Stimulated activated CD4-positive, alpha-beta T cell treated with anti-CD3 and anti-CD28 coated beads, Interleukin-1b, Interleukin-23, amount 100 ng/mL, for 24 hours (primary cell): ENCODE data around the gene LRRC7.

Experiments used
- DNase-seq, 4 experiments: peaks; one replicate each; pipeline ENCODE4 v3.0.0-alpha.2; 2020; ENCODE audit warnings: low read depth in 4 of 4, low spot score in 1 of 4

The LRRC7 gene

DNA sequence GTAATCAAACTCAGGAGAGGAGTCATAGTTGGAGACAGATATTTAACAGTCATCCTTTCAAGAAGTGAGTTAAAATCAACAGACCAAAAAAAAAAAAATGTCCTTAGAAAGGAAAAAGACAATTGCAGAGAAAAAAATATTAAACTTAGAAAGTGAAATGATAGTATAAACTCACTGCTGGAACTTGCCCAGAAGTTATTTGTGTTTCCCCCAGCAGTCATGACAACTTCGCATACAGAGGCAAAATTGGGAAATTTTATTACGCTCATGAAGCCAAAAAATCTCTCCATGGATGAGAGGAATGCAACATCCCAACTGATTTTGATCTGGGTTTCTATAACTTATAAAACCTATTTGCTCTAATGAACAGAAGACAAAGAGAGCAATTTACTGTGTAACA is 198.2 kb downstream of the LRRC7 start:
- DNase-seq: no peak

DNA sequence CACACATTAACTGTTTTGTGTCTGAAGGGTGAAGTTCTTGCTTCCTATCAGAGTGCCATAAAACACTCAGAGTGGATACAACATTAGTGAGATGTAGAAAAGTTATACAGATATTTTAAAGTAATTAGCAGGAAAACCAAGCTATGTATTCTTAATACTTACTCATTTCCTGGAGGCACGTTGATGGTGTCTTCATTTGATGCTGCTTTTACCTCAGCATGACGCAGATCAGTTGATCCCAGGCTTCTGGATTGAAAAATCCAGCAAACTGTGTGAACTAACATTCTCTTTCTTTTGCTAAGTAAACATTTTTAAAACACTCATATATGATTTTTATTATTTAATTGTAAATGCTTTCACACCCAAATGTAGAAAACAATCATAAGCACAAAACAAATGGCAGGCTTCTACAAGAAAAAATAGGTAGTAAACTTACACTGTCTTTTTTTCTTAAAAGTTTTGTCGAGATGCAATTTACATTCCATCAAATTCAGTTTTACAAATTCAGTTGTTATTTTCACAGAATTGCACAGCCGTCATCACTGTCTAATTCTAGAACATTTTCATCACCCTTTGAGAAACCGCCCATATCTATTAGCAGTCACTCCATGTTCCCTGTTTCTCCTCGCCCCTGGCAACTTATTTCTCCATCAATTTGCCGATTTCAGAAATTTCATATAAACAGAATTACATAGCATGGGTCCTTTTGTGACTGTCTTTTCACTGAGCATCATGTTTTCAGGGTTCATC is 198.9 kb downstream of the LRRC7 start:
- DNase-seq: no peak

DNA sequence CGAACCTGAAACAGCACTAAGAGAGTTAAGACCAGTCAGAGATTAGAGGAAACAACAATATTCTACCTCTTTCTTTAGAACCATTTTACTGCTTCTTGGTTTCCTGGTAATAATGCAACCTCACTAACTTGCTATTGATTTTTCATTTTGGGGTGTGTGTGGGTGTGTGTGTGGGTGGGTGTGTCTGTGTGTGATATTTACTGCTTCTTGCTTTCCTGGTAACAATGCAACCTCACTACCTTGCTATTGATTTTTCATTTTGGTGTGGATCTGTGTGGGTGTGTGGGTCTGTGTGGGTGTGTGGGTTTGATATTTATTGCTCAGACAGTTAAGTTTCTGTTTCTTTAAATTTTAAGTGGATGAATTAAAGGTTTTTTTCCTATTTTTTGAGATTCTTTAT is 208.8 kb downstream of the LRRC7 start:
- DNase-seq: no peak

DNA sequence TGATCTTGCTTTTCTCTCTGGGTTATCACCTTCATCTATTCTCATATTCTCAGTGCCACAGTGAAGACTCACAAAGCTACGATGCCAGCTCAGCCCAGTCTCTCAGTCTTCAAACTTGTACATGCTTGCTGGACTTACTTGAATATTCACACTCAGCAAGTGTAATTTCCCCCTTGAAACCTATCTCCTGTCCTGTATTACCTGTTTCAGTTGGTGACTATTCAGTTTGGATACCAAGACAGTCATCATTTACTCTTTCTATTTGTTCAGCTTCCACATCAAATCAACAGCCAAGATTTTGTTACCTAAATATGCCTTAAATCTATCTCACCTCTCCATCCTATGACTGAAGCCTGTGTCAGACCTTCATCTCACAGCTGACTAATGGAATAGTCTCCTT is 209.7 kb downstream of the LRRC7 start:
- no peak for DNase-seq

DNA sequence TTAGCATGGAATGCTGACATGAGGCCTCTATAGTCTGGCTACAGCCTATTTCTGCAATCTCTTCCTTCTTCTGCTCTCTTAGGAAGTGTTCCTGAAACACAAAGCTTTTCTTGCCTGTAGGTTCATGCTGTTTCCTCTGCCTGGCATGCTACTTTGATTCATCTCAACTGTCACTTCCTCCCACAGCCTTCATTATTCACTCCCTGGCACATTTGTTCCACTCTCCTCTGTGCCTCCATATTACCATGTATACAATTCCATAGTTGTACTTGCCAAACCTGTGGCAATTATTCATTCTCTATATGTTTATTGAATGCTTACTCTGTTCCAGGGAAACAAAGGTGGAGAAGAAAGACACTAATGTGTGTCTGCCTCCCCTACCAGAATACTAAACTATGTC is 210.2 kb downstream of the LRRC7 start:
- no peak for DNase-seq

DNA sequence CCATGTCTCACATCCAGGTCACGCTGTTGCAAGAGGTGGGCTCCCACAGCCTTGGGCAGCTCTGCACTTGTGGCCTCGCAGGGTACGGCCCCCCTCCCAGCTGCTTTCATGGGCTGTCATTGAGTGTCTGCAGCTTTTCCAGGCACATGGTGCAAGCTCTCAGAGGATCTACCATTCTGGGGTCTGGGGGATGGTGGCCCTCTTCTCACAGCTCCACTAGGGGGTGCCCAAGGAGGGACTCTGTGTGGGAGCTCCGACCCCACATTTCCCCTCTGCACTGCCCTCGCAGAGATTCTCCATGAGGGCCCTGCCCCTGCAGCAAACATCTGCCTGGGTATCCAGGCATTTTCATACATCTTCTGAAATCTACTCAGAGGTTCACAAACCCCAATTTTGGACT is 219.4 kb downstream of the LRRC7 start:
- no peak for DNase-seq

DNA sequence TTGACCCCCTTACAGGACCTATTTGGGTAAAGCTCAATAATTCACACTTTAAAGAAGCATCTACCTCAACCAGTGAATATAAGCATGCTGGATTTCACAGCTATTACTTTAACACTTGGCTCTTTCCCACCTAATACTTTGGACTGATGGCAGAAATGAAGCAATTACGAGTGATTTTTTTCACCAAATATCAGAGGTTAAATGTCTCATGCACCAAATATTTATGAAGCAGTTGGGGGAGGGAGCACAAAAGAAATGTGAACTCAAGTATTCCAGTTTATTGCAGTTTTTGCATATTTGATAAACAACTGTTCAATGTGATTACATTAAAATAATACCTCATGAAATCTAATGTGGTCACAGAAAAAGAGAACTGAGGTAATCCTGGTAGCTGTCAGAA is 223.6 kb downstream of the LRRC7 start:
- DNase-seq: no peak

DNA sequence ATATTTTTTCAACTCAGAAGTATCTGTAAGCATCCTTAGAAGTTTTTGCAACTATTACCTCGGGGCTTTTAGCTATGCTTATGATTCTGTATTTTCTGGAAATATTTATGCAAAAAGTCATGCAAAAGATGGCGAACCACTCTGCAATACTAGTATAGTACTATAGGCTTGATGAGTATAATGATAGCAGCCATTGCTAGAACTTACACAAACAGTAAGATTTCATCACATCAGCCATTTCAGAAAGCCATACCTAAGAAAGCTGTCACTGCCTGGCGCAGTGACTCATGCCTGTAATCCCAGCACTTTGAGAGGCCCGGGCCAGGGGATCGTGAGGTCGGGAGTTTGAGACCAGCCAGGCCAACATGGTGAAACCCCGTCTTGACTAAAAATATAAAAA is 227.1 kb downstream of the LRRC7 start:
- no peak for DNase-seq

DNA sequence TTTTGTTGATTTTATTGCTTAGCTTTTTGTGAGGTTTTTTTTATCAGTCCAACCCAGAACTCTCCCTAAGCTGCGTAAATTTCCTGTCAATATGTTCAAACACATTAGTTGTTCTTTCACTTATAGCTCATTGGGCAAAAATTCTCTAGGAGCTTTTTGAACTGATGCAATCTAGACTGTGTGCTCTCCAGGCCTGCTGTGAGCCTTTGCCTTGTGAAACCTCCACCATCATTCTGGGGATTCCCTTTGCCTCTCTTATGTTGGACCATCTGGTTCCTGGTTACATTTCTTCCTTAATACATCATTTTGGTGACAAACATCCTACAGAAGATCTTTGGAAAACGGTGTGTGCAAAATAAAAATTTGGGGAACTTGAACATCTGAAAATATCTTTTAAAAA is 247.2 kb downstream of the LRRC7 start:
- no peak for DNase-seq

DNA sequence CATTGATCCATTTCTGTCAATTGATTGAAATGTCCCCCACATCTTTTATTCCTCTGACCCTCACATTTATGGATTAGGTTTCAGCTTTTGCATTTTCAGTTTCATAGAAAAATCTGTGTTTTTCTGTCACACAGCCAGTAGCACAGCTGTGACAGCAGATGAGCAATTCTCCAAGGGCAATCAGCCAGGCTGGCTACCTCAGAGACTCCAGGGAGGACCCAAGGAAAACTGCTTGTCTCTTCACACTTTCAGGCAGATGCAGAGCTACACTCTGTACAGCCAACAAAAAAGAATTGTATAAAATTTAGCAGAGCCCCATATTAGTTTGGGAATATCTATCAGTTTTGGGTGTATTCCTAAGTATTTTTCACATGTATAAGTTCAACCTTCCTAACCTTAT is 257.2 kb downstream of the LRRC7 start:
- DNase-seq: no peak

DNA sequence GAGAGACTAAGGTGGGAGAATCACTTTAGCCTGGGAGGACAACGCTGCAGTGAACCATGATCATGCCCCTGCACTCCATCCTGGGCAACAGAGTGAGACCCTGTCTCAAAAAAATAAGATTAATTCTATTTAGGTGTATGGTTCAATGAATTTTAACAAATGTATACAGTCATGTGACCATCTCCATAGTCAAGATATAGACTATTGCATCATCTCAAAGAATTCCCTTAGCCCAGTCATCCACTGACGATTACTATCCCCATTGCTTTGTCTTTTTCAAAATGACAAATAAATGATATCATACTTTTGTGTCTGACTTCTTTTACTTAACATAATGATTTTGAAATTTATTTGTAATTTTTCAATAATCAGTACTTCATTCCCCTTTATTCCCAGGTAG is 260.0 kb downstream of the LRRC7 start:
- no peak for DNase-seq

DNA sequence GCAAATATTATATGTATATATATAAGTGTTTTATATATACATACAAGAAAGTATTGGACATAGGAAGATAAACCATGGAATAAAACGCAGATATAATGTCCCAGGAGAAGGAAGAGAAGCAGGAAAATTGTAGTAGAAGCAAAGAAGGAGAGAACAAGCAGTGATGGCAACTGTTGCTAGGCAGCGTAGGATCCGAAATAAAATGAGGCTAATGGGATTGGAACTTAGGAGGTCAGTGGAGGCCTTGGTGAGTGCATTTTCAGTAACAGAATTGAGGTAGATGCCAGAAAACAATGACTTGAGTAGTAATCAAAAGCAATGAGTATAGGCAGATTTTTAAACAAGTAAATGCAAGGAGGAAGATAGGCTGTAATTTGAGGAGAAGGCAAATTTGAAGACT is 265.8 kb downstream of the LRRC7 start:
- DNase-seq: no peak

DNA sequence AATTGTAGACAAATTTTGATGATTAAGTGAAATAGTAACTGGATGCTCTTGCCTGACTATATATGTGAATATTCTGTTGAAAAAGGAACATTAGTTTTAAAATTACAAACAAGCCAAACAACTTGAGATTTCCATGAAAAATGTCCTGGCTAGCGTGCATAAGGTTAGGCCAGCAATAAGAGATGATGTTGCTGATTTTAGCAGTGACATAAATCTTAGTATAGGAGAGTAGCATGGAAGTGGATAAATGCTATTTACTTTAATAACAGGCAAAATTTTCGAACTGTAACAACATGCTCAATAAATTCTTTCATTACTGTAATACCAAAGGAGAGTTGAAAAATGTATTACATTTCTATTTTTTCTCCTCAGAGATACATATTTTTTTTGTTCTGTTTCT is 266.6 kb downstream of the LRRC7 start:
- DNase-seq: no peak

DNA sequence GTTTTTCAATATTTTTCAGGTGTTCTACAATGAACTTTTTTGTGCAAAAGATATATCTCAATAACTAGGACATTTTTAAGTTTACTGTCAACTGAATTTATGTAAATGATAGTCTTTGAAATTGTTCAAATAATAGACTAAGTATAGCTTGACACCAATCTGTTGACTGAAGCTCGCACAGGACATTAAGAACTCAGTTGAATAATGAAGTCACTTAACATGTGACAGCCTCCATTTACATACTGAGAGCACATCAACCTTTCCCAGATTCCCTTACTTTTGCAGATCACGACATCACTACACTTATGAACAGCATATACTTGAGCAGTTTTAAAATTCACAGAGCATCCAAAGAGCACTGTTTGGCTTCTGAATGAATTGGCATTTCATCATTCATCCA is 268.2 kb downstream of the LRRC7 start:
- no peak for DNase-seq

DNA sequence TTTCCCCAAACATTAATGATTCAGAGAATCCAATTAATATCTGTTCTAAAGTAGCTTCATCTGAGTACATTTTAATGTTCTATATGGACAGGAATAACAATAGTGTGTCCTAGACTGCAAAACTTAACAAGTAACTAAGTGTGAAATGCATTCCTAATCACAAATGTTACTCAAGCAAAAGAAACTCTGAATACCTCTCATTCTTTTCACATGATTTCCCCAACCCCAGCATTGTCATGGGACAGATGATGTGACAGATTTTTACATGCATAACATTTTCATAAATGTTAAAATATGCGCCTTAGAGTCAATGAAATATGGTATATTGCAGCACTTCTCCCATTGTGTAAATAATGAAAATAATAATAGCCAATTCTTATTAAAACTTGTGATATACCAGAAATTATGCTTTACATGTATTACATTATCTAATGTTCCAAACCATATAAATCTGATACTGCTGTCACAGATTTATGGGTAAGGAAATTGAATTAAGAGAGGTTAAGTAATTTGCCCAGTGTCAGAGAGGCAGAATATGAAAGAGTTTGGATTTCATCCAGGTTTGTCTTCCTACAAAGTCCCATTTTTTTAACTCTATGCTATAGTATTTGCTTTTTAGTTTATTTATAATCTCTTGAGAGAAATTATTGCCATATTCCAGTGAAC is 269.4 kb downstream of the LRRC7 start:
- no peak for DNase-seq

DNA sequence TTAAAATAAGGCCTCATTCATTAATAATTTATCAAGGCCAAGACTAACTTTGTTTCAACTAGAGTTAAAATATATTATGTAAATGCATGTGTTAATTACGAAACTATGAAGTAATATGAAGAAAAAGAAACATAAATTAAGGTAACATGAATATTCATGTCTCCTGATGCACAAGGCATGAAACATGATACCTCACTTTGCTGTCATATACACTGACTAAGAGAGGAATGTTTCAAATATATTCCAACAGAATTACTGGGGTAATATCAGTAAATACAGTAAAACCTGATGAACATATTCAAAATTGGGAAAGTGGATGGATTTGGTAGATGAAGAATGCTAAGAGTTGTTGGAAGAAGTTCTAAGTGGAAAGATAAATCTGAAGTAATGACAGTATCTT is 274.6 kb downstream of the LRRC7 start:
- DNase-seq: no peak

DNA sequence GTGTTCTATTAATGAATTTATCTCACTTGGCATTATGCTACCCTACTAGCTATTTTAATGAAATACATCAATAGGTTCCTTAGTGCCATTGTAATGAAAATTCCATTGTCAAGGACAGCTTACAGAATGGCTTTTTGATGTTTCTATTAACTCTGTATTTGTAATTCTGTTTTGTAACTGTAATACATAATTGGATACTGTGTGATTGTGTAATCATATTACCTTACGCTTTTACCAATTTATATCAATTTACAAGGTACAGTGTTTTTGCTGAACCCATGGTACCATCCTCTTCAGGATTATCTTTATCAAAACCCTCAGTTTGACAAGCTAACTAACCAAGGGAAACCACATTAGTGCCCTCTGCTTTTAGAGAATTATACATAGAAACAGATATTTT is 277.9 kb downstream of the LRRC7 start:
- DNase-seq: no peak

DNA sequence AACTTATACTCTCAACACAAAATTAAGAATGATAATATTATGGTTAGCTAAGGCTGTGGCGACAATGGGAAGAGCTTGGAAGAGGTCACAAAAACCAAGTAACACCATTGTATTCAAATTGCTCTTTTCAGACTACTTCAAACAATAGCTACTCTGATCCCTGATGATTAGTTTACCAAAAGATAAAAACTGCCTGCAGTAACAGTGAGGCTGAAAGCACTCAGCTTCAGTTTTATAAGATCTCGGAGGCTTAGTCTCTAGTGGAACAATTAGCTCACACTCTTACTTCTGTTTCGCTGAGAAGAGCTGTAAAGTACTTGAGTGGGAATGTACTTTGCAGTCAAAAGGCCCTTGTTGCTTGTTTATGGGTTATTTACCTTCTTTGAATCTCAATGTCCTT is 278.5 kb downstream of the LRRC7 start:
- no peak for DNase-seq

DNA sequence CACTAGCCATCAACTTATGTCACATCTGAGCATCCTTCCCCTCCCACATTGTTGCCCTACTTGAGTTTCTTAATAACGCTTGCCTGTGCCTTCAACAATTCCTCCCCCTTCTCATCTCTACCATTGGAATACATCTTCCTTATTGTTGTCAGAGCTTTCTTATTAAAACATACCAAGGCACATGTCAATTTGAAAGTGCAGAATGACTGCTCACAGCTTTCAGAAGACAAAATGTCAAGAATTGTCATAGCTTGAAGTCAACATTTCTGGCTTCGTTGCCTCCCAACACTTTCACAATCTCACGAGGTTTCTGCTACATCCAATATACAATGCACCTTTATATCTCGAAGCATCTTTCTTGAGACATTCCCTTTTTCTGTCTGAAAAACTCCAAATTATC is 279.9 kb downstream of the LRRC7 start:
- no peak for DNase-seq

DNA sequence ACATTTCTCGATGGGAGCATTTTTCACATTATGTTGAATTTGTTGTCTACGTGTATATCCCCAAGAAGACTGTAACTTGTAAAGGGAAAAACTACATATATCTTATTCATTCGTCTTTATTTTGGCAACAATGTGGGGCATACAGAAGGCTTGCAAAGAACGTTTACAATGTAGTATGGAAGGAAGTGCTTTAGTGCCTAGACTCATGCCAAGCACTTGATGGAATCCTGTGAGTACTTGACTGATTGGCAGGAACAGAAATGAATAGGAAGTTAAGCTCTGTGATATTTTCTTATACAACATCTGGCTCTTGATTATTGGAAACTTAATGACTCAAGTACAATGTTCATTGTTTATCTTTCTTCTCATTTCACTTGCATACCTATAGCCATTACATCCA is 284.4 kb downstream of the LRRC7 start:
- no peak for DNase-seq

DNA sequence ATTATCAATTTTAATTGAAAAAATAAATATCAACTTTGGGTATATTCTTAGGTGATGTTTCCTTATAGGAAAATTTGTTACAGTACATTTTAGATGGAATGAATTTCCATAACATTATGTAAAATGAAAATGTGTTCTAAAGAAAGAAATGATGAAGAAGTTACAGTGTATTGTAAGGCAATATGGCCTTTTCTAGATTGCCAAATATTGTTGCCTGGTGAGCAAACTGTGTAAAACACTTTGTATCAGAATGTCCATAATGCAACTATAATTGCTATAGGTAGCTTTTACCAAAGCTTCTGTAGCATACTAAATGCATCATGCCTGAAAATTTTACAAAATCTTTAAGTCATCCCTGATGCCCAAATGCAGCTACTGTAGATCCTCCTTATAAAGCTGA is 285.0 kb downstream of the LRRC7 start:
- no peak for DNase-seq

DNA sequence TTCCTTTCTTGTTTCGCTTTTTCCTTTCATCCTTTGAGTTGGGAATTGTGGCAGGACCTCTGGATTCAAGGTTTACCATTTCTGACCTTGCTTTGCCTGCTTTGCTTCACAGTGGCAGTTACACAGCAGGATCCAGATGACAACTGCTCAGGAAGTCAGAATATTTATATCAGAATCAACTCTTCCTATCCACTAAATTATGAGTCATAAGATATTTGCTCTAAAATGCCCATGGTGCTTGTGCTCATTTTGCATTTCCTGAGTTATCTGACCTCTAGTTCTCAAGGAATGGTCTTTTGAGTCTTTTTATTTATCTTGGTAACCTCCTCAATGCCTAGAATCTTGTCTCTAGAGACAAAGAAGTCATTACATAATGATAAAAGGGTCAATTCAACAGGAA is 290.8 kb downstream of the LRRC7 start:
- DNase-seq: no peak

DNA sequence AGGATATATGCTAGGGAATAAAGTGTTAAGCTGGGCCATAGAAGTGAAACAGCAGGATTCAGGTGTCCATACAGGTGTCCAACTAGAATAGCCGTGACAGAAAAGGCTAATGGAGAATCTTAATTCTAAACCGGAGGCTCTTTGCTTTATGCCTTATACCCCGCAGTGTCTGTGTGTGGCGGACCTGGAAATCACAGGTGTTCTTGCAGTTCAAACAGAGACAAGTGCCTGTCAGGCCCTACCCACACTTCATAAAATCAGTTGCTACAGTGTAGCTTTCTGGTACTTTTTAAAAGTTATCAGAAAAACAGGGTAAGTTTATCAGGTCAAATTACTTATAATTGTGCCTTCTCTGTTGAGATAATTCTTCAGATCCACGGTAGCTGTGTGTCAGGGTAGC is 293.9 kb downstream of the LRRC7 start:
- no peak for DNase-seq
